SHP77 (cell line): ENCODE results near the gene OVOL2.

Experiments used
- DNase-seq, 2 experiments: peaks; one replicate each; lab custom pipeline; 2025; lab: John Stamatoyannopoulos, UW

OVOL2 gene

GRCh38 chr20:17985388-17986018, 72.2 kb downstream of the OVOL2 start:
- no peak for DNase-seq

GRCh38 chr20:17976305-17976704, 81.4 kb downstream of the OVOL2 start:
- no peak for DNase-seq
